Breast epithelium (tissue), 4 donors: ENCODE results near the gene ST6GALNAC4. TPM values are rescaled to one million over a fixed set of nuclear protein-coding genes. Genes with fewer than 3 reads are reported as not detected.
"Not testable (repeated sequence)": the region's sequence is repeated elsewhere in the genome, so short reads cannot be mapped to it uniquely, and the experiment has no call there.

ENCODE experiments used
- DNase-seq, 2 donors: peaks; one replicate each; pipeline ENCODE4 v3.0.0-alpha.2; 2019; ENCODE audit warnings: low spot score in 2 of 2
- H3K27ac ChIP-seq, 2 donors: fragments of 200-600 bp; sonication (generic) in 1 of 2; one replicate each; pipeline ENCODE4 v1.5.1; 2016 to 2019; ENCODE audit warnings: mild to moderate bottlenecking in 1 of 2
- H3K27me3 ChIP-seq, 2 donors: fragments of 200-600 bp; sonication (generic) in 1 of 2; one replicate each; pipeline versions ENCODE4 v1.5.1 to v1.6.0; 2017 to 2019; ENCODE audit warnings: control low read depth in 1 of 2, mild to moderate bottlenecking in 1 of 2
- H3K36me3 ChIP-seq: fragments of 200-600 bp; one replicate; pipeline ENCODE4 v1.5.1; 2019
- H3K4me1 ChIP-seq, 2 donors: fragments of 200-600 bp; sonication (generic); one replicate each; pipeline ENCODE4 v1.5.1; 2016 to 2019; ENCODE audit warnings: control low read depth in 1 of 2
- H3K4me3 ChIP-seq, 3 donors: fragments of 200-600 bp; sonication (generic); 1 replicate in 2 of 3; 2 replicates in 1 of 3; pipeline ENCODE4 v1.5.1; 2016 to 2019; ENCODE audit warnings: mild to moderate bottlenecking in 3 of 3, moderate library complexity in 2 of 3
- H3K9me3 ChIP-seq, 2 donors: fragments of 200-600 bp; sonication (generic) in 1 of 2; one replicate each; pipeline ENCODE4 v1.5.1; 2016 to 2019; ENCODE audit warnings: control low read depth in 1 of 2
- POLR2A ChIP-seq: fragments of 450-650 bp; IDR thresholded peaks from one replicate; pipeline ENCODE4 v1.6.1; 2016; ENCODE audit warnings: antibody characterized with exemption, mild to moderate bottlenecking, moderate library complexity
- POLR2AphosphoS5 ChIP-seq, 3 donors: sonication (generic); formaldehyde crosslinking; IDR thresholded peaks; one replicate each; pipeline ENCODE4 v1.6.1; 2017; ENCODE audit warnings: antibody characterized with exemption in 3 of 3
- intact Hi-C: fragments of 100-400 bp; cut with DNase I; formaldehyde crosslinking; loops from one replicate; pipeline ENCODE4 v1.15.1; 2023; ENCODE audit warnings: low total_unique reads
- total RNA-seq, 3 donors: library from RNA; depleted of rRNA; stranded (reverse); fragments of >200 nt; gene quantifications; one replicate each; pipeline ENCODE4 v1.1.0, GENCODE V29; 2016
- TF ChIP-seq, protein P1 (sequence below), 3 donors: fragments of 450-650 bp; IDR thresholded peaks; one replicate each; pipeline ENCODE4 v1.5.1; 2016 to 2017; ENCODE audit warnings: antibody characterized with exemption in 3 of 3, mild to moderate bottlenecking in 3 of 3, moderate library complexity in 3 of 3

The ST6GALNAC4 gene
- total RNA-seq, 3 donors from 2014 or later = 17.6 to 44.6 (median 24.0) TPM

DNA sequence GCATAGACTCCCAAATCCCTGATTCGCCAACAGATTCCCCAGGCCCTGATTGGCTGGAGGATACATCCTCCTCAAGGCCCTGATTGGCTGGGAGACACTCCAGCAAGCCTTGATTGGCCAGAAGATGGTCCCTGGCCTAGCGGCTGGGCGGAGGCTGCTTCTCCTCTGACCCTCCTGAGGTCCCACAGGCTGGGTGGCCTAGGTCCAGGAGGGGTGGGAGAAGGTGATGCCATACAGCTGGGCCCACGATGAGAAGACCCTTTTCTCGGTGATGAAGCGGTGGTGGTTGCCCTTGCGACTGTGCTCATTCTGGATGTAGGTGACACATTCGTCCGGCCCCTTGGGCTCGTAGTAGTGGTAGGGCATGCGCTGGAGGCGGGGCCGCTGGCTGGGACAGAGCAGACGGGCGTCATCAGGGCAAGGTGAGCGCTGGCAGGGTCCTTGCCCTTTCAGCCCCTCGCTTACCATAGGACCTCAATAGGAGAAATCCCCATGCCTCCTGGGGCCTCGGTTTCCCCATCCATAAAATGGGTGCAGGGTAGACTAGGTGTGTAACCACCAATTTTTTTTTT, 30.4 kb downstream of the ST6GALNAC4 start:
- Histone ChIP-seq H3K27ac (peak overlapping the region in 1 of 2 donors; percentile 71), H3K4me1 (peaks cover 0 to 3% of the 10 kb centered on the region in 2 donors), H3K36me3 (peaks cover 9% of the 10 kb centered on the region), H3K4me3 (no peak overlapping the region), H3K9me3 (no peaks in the 10 kb centered on the region), H3K27me3 (no peaks in the 10 kb centered on the region)
- TF ChIP-seq, protein P1, sequence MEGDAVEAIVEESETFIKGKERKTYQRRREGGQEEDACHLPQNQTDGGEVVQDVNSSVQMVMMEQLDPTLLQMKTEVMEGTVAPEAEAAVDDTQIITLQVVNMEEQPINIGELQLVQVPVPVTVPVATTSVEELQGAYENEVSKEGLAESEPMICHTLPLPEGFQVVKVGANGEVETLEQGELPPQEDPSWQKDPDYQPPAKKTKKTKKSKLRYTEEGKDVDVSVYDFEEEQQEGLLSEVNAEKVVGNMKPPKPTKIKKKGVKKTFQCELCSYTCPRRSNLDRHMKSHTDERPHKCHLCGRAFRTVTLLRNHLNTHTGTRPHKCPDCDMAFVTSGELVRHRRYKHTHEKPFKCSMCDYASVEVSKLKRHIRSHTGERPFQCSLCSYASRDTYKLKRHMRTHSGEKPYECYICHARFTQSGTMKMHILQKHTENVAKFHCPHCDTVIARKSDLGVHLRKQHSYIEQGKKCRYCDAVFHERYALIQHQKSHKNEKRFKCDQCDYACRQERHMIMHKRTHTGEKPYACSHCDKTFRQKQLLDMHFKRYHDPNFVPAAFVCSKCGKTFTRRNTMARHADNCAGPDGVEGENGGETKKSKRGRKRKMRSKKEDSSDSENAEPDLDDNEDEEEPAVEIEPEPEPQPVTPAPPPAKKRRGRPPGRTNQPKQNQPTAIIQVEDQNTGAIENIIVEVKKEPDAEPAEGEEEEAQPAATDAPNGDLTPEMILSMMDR (IDR thresholded peaks at IDR 0.05) = no peak
- TF ChIP-seq POLR2AphosphoS5 (IDR thresholded peaks at IDR 0.05) (no peak), POLR2A (no peak)
- no peak for DNase-seq
- intact Hi-C loops = no loop called here

DNA sequence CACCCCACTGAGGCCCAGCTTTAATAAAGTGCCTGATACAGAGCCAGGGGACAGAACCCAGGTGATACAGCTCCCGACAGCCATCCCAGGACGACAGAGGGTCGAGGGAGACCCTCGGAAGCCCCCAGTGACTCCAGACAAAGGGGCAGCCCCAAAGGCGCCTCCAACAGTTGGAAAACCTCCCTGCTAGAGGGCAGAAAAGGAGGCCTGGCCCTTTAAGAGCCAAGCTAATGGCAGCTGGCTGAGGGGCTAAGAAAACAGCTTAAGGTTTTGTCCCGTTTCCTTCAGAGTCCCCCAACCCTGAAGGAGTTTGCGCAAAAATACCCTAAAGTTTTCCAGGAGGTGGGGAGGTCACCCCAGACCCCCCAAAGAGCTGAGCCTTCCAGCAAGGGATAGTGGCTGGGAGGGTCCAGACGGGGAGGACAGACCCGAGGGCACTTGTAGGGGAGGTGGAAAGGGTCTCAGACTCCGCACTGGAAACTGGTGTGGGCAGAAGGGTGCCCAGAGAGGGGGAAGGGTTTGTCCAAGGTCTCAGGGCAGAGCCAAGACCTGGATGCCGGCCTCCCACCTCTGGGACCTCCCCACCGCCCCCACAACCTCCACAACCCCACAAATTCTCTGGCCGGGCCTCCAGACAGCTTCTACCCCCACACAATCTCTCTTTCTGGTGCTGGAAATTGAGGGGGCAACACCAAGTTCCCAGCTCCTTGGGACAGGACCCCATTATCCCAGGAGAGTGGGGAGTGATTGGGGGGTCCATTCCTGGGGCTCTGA, 31.1 kb downstream of the ST6GALNAC4 start:
- Histone ChIP-seq H3K4me1 (peaks cover 0 to 3% of the 10 kb centered on the region in 2 donors), H3K4me3 (no peak overlapping the region), H3K27ac (peak overlapping the region; percentile 17 to 71), H3K36me3 (peaks cover 9% of the 10 kb centered on the region), H3K27me3 (no peaks in the 10 kb centered on the region), H3K9me3 (no peaks in the 10 kb centered on the region)
- TF ChIP-seq POLR2AphosphoS5 (IDR thresholded peaks at IDR 0.05) (no peak), POLR2A (no peak)
- TF ChIP-seq, protein P1 (IDR thresholded peaks at IDR 0.05) = no peak
- intact Hi-C loops = no loop called here
- no peak for DNase-seq

DNA sequence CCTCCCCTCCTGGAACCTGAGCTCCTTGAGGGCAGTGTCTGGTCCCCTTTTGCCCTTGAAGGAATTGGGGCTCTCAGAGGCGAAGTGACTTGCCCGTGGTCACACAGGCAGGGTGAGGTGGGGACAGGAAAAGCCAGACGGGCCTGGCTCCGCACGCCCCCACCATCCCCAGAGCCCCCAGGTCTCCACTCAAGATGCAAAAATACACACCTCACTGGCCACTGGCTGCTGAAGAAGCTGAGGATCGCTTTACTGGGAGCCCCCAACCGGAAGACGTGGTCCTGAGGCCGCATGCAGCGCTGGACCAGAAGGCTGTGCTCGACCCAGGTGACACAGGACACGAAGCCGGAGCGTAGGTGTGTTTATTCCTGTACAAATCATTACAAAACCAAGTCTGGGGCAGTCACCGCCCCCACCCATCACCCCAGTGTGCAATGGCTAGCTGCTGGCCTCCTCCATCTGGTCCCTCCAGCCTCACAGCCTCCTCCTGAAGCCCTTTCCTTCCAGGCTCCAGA, 31.8 kb downstream of the ST6GALNAC4 start:
- Histone ChIP-seq H3K36me3 (peaks cover 6% of the 10 kb centered on the region), H3K27me3 (no peaks in the 10 kb centered on the region), H3K4me1 (peaks cover 0 to 3% of the 10 kb centered on the region in 2 donors), H3K27ac (peak overlapping the region; percentile 15 to 71), H3K9me3 (no peaks in the 10 kb centered on the region), H3K4me3 (no peak overlapping the region)
- intact Hi-C loops = no loop called here
- TF ChIP-seq, protein P1 (IDR thresholded peaks at IDR 0.05) = no peak
- TF ChIP-seq POLR2A = no peak
- no peak for TF ChIP-seq POLR2AphosphoS5 (IDR thresholded peaks at IDR 0.05)
- DNase-seq = no peak

DNA sequence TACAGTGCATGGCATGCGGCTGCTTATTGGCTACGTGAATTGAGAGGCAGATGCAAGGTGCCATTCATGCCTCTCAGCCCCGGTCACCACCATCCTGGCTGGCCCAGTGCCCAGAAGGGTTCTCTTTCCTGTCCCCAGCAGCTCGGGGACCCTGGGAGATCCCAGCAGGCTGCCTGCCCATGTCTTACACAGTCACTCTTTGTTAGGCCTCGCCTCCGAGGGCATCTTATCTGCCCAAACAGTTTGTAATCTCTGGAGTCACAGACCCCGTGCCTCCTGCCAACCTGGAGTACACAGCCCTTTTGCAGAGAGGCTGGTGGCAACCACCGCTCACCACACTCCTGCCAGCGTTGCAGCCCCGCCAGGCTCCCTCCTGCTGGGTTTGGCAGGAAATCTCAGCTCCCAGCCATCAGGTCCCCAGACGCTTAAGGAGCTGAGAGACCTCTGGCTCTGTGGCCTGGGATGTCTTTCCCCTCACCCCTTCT, 32.4 kb downstream of the ST6GALNAC4 start:
- Histone ChIP-seq H3K36me3 (peaks cover 6% of the 10 kb centered on the region), H3K4me3 (no peak overlapping the region), H3K4me1 (peaks cover 0 to 3% of the 10 kb centered on the region in 2 donors), H3K9me3 (no peaks in the 10 kb centered on the region), H3K27me3 (no peaks in the 10 kb centered on the region), H3K27ac (peak overlapping the region; percentile 15 to 71)
- no peak for TF ChIP-seq POLR2A
- no peak for TF ChIP-seq POLR2AphosphoS5 (IDR thresholded peaks at IDR 0.05)
- TF ChIP-seq, protein P1 (IDR thresholded peaks at IDR 0.05) = no peak
- intact Hi-C loops = no loop called here
- no peak for DNase-seq

DNA sequence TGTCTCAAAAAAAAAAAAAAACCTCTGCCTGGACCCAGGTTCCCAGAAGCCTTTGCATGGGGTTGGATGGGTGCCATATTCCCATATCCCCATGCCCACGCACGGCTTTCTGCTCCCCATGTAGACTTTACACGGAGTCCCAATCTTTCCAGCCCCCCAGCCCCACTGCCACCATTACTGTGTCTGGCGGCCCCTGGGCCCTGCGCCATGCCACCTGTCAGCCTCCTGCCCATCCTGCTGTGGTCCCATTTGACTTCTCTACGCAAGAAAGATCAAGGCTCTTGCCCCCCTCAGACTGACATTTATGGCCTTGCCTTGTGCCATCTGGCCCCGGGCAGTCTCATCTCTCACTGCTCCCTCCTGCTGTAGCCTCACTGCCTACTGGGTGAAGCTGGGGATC, 32.9 kb downstream of the ST6GALNAC4 start:
- no peak for DNase-seq
- no peak overlapping the region for H3K4me3 ChIP-seq
- H3K4me1 ChIP-seq = peaks cover 0 to 3% of the 10 kb centered on the region in 2 donors
- H3K9me3 ChIP-seq = no peaks in the 10 kb centered on the region
- H3K27me3 ChIP-seq = no peaks in the 10 kb centered on the region
- intact Hi-C loops = no loop called here
- peaks cover 6% of the 10 kb centered on the region for H3K36me3 ChIP-seq
- peak overlapping the region; percentile 15 to 71 for H3K27ac ChIP-seq
- TF ChIP-seq POLR2A (no peak), POLR2AphosphoS5 (IDR thresholded peaks at IDR 0.05) (no peak)
- TF ChIP-seq, protein P1 (IDR thresholded peaks at IDR 0.05) = no peak

DNA sequence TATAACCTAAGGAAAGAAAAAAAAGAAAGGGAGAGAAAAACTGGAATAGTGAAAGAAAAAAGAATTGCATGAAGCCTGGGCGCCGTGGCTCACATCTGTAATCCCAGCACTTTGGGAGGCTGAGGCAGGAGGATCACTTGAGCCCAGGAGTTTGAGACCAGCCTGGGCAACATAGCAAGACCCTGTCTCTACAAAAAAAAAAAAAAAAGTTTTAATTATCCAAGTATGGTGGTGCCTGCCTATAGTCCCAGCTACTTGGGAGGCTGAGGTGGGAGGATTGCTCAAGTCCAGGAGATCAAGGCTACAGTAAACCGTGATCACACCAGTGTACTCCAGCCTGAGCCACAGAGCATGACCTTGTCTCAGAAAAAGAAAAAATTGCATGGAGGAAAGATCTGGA, 35.1 kb downstream of the ST6GALNAC4 start:
- not testable (repeated sequence) for H3K9me3 ChIP-seq, H3K36me3 ChIP-seq, H3K4me1 ChIP-seq, H3K4me3 ChIP-seq, H3K27me3 ChIP-seq, DNase-seq, H3K27ac ChIP-seq
- intact Hi-C loops = loop anchor here (2.0 kb wide), 1 partner anchor 61 kb away; no protein-coding TSS in a partner anchor
